Keratinocyte (primary cell): ENCODE measurements around the gene GALNT9.

Experiments used
- CTCF ChIP-seq, 3 experiments: IDR thresholded peaks in 1 of 3; conservative IDR thresholded peaks in 1 of 3; optimal IDR thresholded peaks in 1 of 3; 2 replicates in 2 of 3; 3 replicates in 1 of 3; pipeline versions ENCODE3 to v1.5.1; 2011; ENCODE audit warnings: low read length in 3 of 3, mild to moderate bottlenecking in 3 of 3, moderate library complexity in 2 of 3, control low read depth in 1 of 3, inconsistent platforms in 1 of 3; ENCODE audit not compliant: insufficient read depth in 2 of 3; ENCODE audit errors: extremely low read depth in 1 of 3
- EZH2 ChIP-seq: IDR thresholded peaks from one replicate; pipeline ENCODE4 v1.6.1; 2012; ENCODE audit warnings: inconsistent platforms, mild to moderate bottlenecking, low read length, moderate library complexity

GRCh38 chr12:132287391-132288238 is 41.8 kb downstream of the GALNT9 start:
- TF ChIP-seq CTCF (optimal IDR thresholded peaks at IDR 0.05 in 1 of 3, IDR thresholded peaks at IDR 0.05 in 1 of 3, conservative IDR thresholded peaks at IDR 0.05 in 1 of 3; ENCODE audit: extremely low read depth in 1 of 3, insufficient read depth in 2 of 3, low read length in 3 of 3) = no peak
- no peak for TF ChIP-seq EZH2
